MM.1S (cell line): ENCODE measurements around the gene ESYT1.

Experiments used
- DNase-seq: peaks from one replicate; pipeline ENCODE4 v3.0.0-alpha.2; 2015
- H2AFZ ChIP-seq: fragments of 300-600 bp; sonication (generic); 2 replicates; pipeline ENCODE4 v1.6.0; 2016; ENCODE audit warnings: antibody characterized with exemption, low read length
- H3F3A ChIP-seq: fragments of 300-600 bp; sonication (generic); 2 replicates; pipeline ENCODE4 v1.6.1; 2016; ENCODE audit warnings: mild to moderate bottlenecking, antibody characterized with exemption, low read length, moderate library complexity, mixed read lengths; ENCODE audit not compliant: insufficient read depth
- H3K27ac ChIP-seq: fragments of 300-600 bp; sonication (generic); 2 replicates; pipeline ENCODE4 v1.5.1; 2016; ENCODE audit warnings: mild to moderate bottlenecking, low read length
- H3K27me3 ChIP-seq: fragments of 300-600 bp; sonication (generic); replicated peaks from 2 replicates; pipeline ENCODE4 v1.6.0; 2016; ENCODE audit warnings: low read length; ENCODE audit not compliant: insufficient read depth
- H3K36me3 ChIP-seq: fragments of 300-600 bp; sonication (generic); replicated peaks from 2 replicates; pipeline ENCODE4 v1.6.1; 2016; ENCODE audit warnings: mild to moderate bottlenecking, low read length, mixed read lengths; ENCODE audit not compliant: insufficient read depth
- H3K4me1 ChIP-seq: fragments of 300-600 bp; sonication (generic); 2 replicates; pipeline ENCODE4 v1.6.1; 2016; ENCODE audit warnings: low read length, mixed read lengths
- H3K4me2 ChIP-seq: fragments of 300-600 bp; sonication (generic); 2 replicates; pipeline ENCODE4 v1.6.0; 2016; ENCODE audit warnings: low read depth, low read length
- H3K4me3 ChIP-seq: fragments of 300-600 bp; sonication (generic); 2 replicates; pipeline ENCODE4 v1.5.1; 2016; ENCODE audit warnings: low read length, mixed read lengths
- H3K79me2 ChIP-seq: fragments of 300-600 bp; sonication (generic); 2 replicates; pipeline ENCODE4 v1.6.1; 2016; ENCODE audit warnings: mixed run types, low read length, mixed read lengths
- H3K9ac ChIP-seq: fragments of 300-600 bp; sonication (generic); 2 replicates; pipeline ENCODE4 v1.6.1; 2016; ENCODE audit warnings: low read length, mixed read lengths
- H3K9me2 ChIP-seq: fragments of 300-600 bp; sonication (generic); replicated peaks from 2 replicates; pipeline ENCODE4 v1.6.1; 2016; ENCODE audit warnings: mild to moderate bottlenecking, low read length, mixed read lengths; ENCODE audit not compliant: insufficient read depth
- H3K9me3 ChIP-seq: fragments of 300-600 bp; sonication (generic); replicated peaks from 2 replicates; pipeline ENCODE4 v1.6.1; 2016; ENCODE audit warnings: mild to moderate bottlenecking, low read length, mixed read lengths; ENCODE audit not compliant: insufficient read depth
- H4K20me1 ChIP-seq: fragments of 300-600 bp; sonication (generic); 2 replicates; pipeline ENCODE4 v1.6.1; 2016; ENCODE audit warnings: mild to moderate bottlenecking, low read length, moderate library complexity, mixed read lengths; ENCODE audit not compliant: insufficient read depth
- CTCF ChIP-seq: fragments of 300-600 bp; sonication (generic); IDR thresholded peaks from 2 replicates; pipeline ENCODE4 v1.5.1; 2016; ENCODE audit warnings: antibody characterized with exemption, low read length, mixed read lengths
- EZH2 ChIP-seq: fragments of 300-600 bp; sonication (generic); optimal IDR thresholded peaks from 2 replicates; pipeline ENCODE3; 2017; ENCODE audit warnings: low read depth, mild to moderate bottlenecking, antibody characterized with exemption, low read length, mixed read lengths
- EZH2phosphoT487 ChIP-seq: fragments of 300-600 bp; sonication (generic); IDR thresholded peaks from 2 replicates; pipeline ENCODE4 v1.6.1; 2018; ENCODE audit warnings: antibody characterized with exemption, low read length

Gene ESYT1

GRCh38 chr12:56159482-56160192 is 31.6 kb downstream of the ESYT1 start:
- Histone ChIP-seq H3F3A (peaks cover 49% of the 10 kb centered on the region), H3K9me2 (no peaks in the 10 kb centered on the region), H2AFZ (no peak overlapping the region), H3K4me3 (peak overlapping the region; percentile 69), H3K27ac (peak overlapping the region; percentile 86; the same call in 1 of the 2 replicates), H3K9ac (peak overlapping the region; percentile 90; the same call in 1 of the 2 replicates), H3K4me1 (peaks cover 18% of the 10 kb centered on the region), H3K27me3 (no peaks in the 10 kb centered on the region), H3K79me2 (peaks cover 50% of the 10 kb centered on the region), H3K36me3 (peaks cover 9% of the 10 kb centered on the region; the same call in 1 of the 2 replicates), H3K9me3 (no peaks in the 10 kb centered on the region), H3K4me2 (peak overlapping the region; percentile 92), H4K20me1 (peaks cover 3% of the 10 kb centered on the region; the same call in 1 of the 2 replicates)
- no peak for DNase-seq
- TF ChIP-seq EZH2phosphoT487 (no peak), CTCF (no peak), EZH2 (no peak)

- no peak for TF ChIP-seq CTCF
- TF ChIP-seq EZH2phosphoT487: no peak
- no peak for TF ChIP-seq EZH2
- Histone ChIP-seq H3K79me2 (peaks cover 50% of the 10 kb centered on the region), H3K27ac (no peak overlapping the region), H3K4me1 (peaks cover 18% of the 10 kb centered on the region), H3K27me3 (no peaks in the 10 kb centered on the region), H3K9me2 (no peaks in the 10 kb centered on the region), H4K20me1 (peaks cover 3% of the 10 kb centered on the region; the same call in 1 of the 2 replicates), H3K36me3 (peaks cover 9% of the 10 kb centered on the region; the same call in 1 of the 2 replicates), H3F3A (peaks cover 49% of the 10 kb centered on the region), H2AFZ (no peak overlapping the region), H3K4me2 (peak overlapping the region; percentile 92), H3K9ac (peak overlapping the region; percentile 90; the same call in 1 of the 2 replicates), H3K9me3 (no peaks in the 10 kb centered on the region), H3K4me3 (peak overlapping the region; percentile 69)
- no peak for DNase-seq
Measured at GRCh38 chr12:56160193-56160763, 32.2 kb downstream of the ESYT1 start.

DNA sequence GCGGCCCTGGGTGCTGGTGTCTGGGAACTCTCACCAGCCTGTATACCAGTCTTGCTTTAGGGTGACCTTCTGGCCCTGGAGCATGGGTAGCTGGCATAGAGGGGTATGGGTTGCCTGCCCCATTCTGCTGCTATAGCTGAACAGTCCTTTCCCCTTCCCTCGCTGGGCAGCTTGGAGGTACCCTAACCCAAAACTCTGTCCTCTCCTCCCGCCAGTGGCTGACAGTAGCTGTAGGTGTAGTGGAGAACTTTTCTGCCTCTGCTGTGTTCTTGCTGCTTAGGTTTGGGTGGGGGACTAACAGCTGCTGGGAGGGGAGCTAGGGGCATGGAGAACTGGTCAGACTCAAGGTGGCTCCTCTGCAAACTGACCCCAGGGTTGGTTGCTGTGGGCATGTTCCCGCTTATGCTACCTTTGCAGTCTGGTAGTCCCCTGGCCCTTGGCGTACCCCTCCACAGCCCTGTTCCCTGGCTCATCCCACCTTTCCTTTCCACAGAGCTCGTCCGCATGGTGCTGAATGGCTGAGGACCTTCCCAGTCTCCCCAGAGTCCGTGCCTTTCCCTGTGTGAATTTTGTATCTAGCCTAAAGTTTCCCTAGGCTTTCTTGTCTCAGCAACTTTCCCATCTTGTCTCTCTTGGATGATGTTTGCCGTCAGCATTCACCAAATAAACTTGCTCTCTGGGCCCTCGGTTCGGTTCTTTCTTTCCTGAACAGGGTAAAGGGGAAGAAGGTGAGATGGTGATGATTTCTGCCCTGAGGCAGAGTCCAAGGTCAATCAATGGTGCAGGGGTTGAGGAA is 33.0 kb downstream of the ESYT1 start:
- Histone ChIP-seq H3K4me2 (peak overlapping the region; percentile 92; the same call in 1 of the 2 replicates), H4K20me1 (peaks cover 3% of the 10 kb centered on the region; the same call in 1 of the 2 replicates), H3K27ac (no peak overlapping the region), H3K4me3 (no peak overlapping the region), H3K9me3 (no peaks in the 10 kb centered on the region), H3K9me2 (no peaks in the 10 kb centered on the region), H3F3A (peaks cover 49% of the 10 kb centered on the region), H3K36me3 (peaks cover 9% of the 10 kb centered on the region; the same call in 1 of the 2 replicates), H3K79me2 (peaks cover 50% of the 10 kb centered on the region), H3K9ac (no peak overlapping the region), H3K27me3 (no peaks in the 10 kb centered on the region), H3K4me1 (peaks cover 18% of the 10 kb centered on the region), H2AFZ (no peak overlapping the region)
- TF ChIP-seq EZH2phosphoT487 (no peak), CTCF (no peak)
- DNase-seq: no peak
